Measurements from ENCODE around the gene WHRN.

WHRN gene

DNA sequence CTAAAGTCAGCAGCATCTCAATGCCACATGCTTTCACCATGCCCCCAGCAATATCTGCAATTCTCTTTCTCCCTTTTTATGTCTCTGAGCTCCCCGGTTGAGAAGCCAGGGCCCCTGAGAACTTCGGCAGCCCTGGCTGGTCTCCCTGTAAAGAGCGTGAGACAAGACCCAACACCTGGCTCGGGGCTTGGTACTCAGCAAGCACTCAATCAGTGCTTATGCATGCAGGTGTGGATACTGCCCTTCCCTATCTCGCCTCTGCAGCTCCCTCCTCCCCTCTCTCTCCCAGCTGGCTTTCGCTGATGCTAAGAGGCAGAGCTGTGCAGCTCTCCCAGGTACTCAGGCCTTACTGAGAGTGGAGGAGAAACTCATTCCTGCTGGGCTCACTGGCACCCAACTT, 75.8 kb downstream of the WHRN start:
- H3K4me1 ChIP-seq (ENCODE audit: control insufficient read depth, insufficient read depth, low read length) = no peaks in the 10 kb centered on the region
- H3K36me3 ChIP-seq (ENCODE audit: control insufficient read depth, insufficient read depth, low read length) = no peaks in the 10 kb centered on the region
- no peak overlapping the region for H3K4me3 ChIP-seq (ENCODE audit: low read length)
- no peak overlapping the region for H3K27ac ChIP-seq (ENCODE audit: low read depth, low read length)
- H3K9ac ChIP-seq (ENCODE audit: low read length) = no peak overlapping the region
- H3K27me3 ChIP-seq (ENCODE audit: control insufficient read depth, insufficient read depth, low read length) = no peaks in the 10 kb centered on the region

DNA sequence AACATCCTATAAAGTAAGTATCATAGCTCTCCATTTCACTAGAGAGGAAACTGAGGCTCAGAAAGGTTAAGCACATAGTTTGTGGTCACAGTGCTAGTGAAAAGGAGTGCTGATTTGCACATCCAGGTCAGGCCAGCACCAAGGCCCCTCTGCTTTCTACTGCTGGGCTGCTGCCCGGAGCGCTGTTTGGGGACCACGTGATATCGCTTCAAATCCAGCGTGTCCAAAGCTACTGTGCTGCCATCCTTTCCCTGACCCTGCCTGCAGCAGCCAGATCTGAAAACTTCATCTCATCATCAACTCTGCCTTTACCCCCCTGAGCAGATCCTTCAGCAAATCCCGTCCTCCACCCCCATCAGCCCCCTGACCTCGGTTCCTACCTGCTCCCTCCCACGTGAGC, 76.8 kb downstream of the WHRN start:
- H3K27ac ChIP-seq (ENCODE audit: low read depth, low read length) = no peak overlapping the region
- H3K27me3 ChIP-seq (ENCODE audit: control insufficient read depth, insufficient read depth, low read length) = no peaks in the 10 kb centered on the region
- peaks cover 4% of the 10 kb centered on the region for H3K36me3 ChIP-seq (ENCODE audit: control insufficient read depth, insufficient read depth, low read length)
- H3K9ac ChIP-seq (ENCODE audit: low read length) = no peak overlapping the region
- no peaks in the 10 kb centered on the region for H3K4me1 ChIP-seq (ENCODE audit: control insufficient read depth, insufficient read depth, low read length)
- no peak overlapping the region for H3K4me3 ChIP-seq (ENCODE audit: low read length)

DNA sequence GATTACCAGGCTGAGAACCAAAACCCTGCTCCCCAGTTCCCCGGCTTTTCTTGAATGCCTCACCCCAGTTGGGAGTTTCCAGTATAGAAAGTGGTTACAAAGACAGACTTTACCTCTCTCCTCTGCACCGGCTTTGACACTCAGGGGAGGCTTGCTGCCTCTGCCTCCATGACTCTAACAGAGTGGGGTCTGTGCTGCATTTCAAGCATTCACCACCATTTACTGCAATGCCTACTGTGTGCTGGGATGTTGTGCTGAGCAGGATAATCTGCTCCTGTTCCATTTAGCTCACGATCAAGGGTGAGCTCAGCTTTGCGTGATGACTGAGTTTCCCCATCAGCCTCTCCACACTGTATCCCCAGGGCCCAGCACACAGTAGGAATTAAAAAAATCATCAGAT, 77.6 kb downstream of the WHRN start:
- no peak overlapping the region for H3K4me3 ChIP-seq (ENCODE audit: low read length)
- no peak overlapping the region for H3K9ac ChIP-seq (ENCODE audit: low read length)
- H3K4me1 ChIP-seq (ENCODE audit: control insufficient read depth, insufficient read depth, low read length) = no peaks in the 10 kb centered on the region
- H3K27me3 ChIP-seq (ENCODE audit: control insufficient read depth, insufficient read depth, low read length) = no peaks in the 10 kb centered on the region
- H3K27ac ChIP-seq (ENCODE audit: low read depth, low read length) = no peak overlapping the region
- H3K36me3 ChIP-seq (ENCODE audit: control insufficient read depth, insufficient read depth, low read length) = peaks cover 4% of the 10 kb centered on the region

DNA sequence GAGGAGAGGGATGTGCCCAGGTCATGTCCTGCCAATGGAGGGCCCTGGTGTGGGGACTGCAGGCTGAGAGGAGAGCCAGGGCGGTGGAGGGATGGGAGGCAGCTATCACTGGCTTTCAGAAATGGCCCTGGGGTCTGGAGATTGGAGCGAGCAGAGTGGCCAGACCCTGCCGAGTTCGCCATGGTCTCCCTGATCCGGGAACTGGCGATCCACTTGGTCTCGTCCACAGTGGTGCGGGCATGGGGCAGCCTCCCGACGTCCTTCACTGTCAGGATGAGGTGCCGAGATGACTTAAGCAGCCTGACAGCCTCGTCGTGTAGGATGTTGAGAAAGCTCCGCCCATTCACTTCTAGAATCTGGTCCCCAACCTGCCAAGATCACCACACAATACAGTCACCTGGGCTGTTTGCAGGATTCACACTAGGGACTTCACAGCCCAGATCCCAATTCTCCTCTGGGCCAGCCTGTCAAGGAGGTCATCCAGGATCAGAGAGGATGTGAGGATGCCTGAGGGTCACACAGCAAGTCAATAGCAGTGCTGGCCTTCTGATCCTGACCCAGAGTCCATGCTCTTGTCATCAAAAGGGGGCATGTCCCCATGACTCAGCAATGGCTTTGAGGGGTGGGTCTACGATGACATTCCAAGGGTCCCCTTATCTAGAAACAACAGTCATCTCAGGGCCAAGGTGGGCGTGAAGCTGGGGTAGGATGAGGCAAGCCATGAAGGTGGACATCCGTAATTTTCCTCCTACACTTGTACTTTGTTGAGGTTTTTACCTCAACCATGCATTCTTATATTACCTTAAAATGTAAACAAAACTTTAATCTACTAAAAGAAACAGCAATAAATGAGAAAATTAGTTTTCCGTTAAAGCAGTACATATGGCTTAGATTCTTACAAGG, 79.0 kb downstream of the WHRN start:
- no peak overlapping the region for H3K4me3 ChIP-seq (ENCODE audit: low read length)
- H3K27ac ChIP-seq (ENCODE audit: low read depth, low read length) = no peak overlapping the region
- no peaks in the 10 kb centered on the region for H3K4me1 ChIP-seq (ENCODE audit: control insufficient read depth, insufficient read depth, low read length)
- no peaks in the 10 kb centered on the region for H3K27me3 ChIP-seq (ENCODE audit: control insufficient read depth, insufficient read depth, low read length)
- H3K36me3 ChIP-seq (ENCODE audit: control insufficient read depth, insufficient read depth, low read length) = peaks cover 4% of the 10 kb centered on the region
- H3K9ac ChIP-seq (ENCODE audit: low read length) = no peak overlapping the region

DNA sequence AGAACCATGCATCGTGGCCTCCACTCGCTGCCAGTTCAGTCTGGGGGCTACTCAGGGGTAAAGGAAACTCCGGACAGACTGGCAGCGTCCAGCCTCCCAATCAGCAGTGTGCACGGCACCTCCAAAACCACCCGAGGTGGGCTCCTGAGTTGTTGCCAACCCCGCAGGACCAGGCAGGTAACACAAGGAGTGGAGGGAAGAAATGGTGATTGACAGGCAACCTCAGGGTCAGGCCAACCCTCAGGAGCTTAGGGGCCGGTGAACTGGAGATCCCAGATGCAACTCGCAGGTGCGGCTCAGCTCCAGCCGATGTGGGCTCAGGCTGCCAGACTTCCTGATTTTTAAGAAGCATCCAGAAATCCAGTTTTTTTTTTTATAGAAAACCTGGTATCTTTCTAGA, 80.1 kb downstream of the WHRN start:
- Histone ChIP-seq H3K4me1 (ENCODE audit: control insufficient read depth, insufficient read depth, low read length) (no peaks in the 10 kb centered on the region), H3K27me3 (ENCODE audit: control insufficient read depth, insufficient read depth, low read length) (no peaks in the 10 kb centered on the region), H3K9ac (ENCODE audit: low read length) (no peak overlapping the region), H3K4me3 (ENCODE audit: low read length) (no peak overlapping the region), H3K27ac (ENCODE audit: low read depth, low read length) (no peak overlapping the region), H3K36me3 (ENCODE audit: control insufficient read depth, insufficient read depth, low read length) (peaks cover 4% of the 10 kb centered on the region)

DNA sequence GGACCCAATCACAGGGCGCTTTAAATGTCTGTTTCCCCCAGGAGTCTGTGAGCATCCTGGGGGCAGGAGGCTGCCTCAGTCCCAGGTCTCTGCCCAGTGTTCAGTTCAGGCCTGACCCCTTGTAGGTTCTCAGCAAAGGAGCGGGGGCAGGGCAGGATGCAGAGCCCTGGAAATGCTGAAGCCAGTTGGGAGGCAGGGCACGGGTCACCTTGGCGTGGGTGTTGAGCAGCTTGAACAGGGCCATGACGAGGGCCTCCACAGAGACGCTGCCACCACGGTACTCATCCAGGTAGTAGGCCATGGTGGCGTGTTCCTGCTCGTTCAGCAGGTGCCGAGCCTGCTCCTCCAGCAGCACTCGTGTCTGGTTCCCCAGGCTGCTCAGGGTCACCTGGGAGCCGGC, 81.1 kb downstream of the WHRN start:
- Histone ChIP-seq H3K4me1 (ENCODE audit: control insufficient read depth, insufficient read depth, low read length) (no peaks in the 10 kb centered on the region), H3K27ac (ENCODE audit: low read depth, low read length) (no peak overlapping the region), H3K36me3 (ENCODE audit: control insufficient read depth, insufficient read depth, low read length) (peaks cover 4% of the 10 kb centered on the region)

DNA sequence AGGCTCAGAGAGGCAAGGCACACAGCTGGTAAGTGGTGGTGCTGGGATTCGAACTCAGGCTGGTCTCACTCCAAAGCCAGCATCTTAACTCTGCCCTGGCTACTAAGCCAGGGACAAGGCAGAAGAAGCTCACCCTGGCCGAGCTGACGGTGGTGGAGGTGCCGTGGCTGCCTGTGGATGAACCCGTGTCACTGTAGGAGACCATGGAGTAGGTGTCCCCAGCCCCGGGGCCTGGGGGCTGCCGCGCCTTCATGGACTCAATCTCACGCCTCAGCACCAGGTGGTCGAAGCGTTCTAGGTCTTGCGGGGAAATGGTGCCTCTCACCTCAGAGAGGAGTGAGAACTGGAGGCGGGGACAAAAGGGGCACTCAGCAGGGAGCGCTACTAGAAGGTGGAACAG, 82.1 kb downstream of the WHRN start:
- Histone ChIP-seq H3K27me3 (ENCODE audit: control insufficient read depth, insufficient read depth, low read length) (no peaks in the 10 kb centered on the region), H3K4me3 (ENCODE audit: low read length) (no peak overlapping the region), H3K27ac (ENCODE audit: low read depth, low read length) (no peak overlapping the region), H3K9ac (ENCODE audit: low read length) (no peak overlapping the region), H3K36me3 (ENCODE audit: control insufficient read depth, insufficient read depth, low read length) (peaks cover 4% of the 10 kb centered on the region), H3K4me1 (ENCODE audit: control insufficient read depth, insufficient read depth, low read length) (no peaks in the 10 kb centered on the region)

More for the DNA sequence above, 81.1 kb downstream of the WHRN start:
- H3K4me3 ChIP-seq (ENCODE audit: low read length) = no peak overlapping the region
- no peaks in the 10 kb centered on the region for H3K27me3 ChIP-seq (ENCODE audit: control insufficient read depth, insufficient read depth, low read length)
- H3K9ac ChIP-seq (ENCODE audit: low read length) = no peak overlapping the region

DNA sequence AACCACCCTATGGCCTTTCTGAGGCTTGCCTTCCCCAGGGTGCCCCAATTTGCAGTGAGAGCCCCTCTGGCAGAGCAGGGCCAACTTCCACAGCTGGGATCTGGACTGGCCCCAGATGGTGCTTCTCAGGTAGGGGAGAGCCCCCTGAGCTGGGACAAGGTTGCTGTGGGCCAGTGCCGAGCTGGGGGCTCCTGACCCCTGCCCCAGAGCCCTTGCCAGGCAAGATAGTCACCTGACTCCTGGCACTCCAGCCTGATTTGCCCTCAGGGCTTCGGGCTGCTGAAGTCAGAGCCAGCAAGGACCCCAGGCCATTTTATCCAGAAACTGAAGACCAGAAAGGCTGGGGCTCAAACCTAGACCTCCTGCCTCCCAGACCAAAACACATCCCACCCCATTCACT, 84.1 kb downstream of the WHRN start:
- no peaks in the 10 kb centered on the region for H3K4me1 ChIP-seq (ENCODE audit: control insufficient read depth, insufficient read depth, low read length)
- no peak overlapping the region for H3K27ac ChIP-seq (ENCODE audit: low read depth, low read length)
- no peak overlapping the region for H3K4me3 ChIP-seq (ENCODE audit: low read length)
- peaks cover 4% of the 10 kb centered on the region for H3K36me3 ChIP-seq (ENCODE audit: control insufficient read depth, insufficient read depth, low read length)
- H3K9ac ChIP-seq (ENCODE audit: low read length) = no peak overlapping the region
- no peaks in the 10 kb centered on the region for H3K27me3 ChIP-seq (ENCODE audit: control insufficient read depth, insufficient read depth, low read length)

DNA sequence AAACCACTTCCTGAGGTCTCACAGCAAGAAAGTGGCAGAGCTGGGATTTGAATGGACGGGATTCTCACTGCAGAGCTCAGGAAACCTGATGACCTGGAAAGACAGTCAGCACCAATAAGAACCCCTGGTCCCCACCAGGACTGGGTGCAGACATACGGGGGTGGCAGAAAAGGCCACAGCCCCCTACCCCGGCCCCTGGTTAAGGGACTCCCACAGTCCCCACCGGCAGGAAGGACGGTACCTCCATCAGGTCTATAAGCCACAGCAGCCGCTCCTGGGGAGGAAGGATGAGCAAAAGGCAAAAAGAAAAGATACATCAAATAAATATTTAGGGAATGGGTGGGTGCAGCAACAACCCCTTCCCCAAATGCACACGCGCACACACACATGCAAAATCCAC, 85.5 kb downstream of the WHRN start:
- Histone ChIP-seq H3K4me3 (ENCODE audit: low read length) (no peak overlapping the region), H3K4me1 (ENCODE audit: control insufficient read depth, insufficient read depth, low read length) (no peaks in the 10 kb centered on the region), H3K27ac (ENCODE audit: low read depth, low read length) (no peak overlapping the region), H3K36me3 (ENCODE audit: control insufficient read depth, insufficient read depth, low read length) (peaks cover 4% of the 10 kb centered on the region), H3K9ac (ENCODE audit: low read length) (no peak overlapping the region), H3K27me3 (ENCODE audit: control insufficient read depth, insufficient read depth, low read length) (no peaks in the 10 kb centered on the region)

DNA sequence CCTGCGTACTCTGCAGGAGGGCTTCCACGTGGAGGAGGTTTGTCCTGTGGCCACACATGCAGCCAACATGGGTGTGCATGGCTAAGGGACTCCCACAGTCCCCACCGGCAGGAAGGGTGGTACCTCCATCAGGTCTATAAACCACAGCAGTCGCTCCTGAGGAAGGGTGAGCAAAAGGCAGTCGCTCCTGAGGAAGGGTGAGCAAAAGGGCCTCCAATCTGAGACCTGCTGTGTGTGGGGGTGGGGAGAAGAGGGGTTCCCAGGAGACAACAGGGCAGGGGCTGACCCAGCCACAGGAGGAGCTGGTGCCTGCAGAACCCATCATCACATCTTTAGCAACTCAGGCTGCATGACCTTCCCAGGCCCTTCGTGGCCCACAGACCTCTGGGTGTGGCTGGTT, 87.2 kb downstream of the WHRN start:
- Histone ChIP-seq H3K36me3 (ENCODE audit: control insufficient read depth, insufficient read depth, low read length) (no peaks in the 10 kb centered on the region), H3K4me3 (ENCODE audit: low read length) (no peak overlapping the region), H3K27me3 (ENCODE audit: control insufficient read depth, insufficient read depth, low read length) (no peaks in the 10 kb centered on the region), H3K4me1 (ENCODE audit: control insufficient read depth, insufficient read depth, low read length) (peaks cover 10% of the 10 kb centered on the region), H3K9ac (ENCODE audit: low read length) (no peak overlapping the region), H3K27ac (ENCODE audit: low read depth, low read length) (no peak overlapping the region)

DNA sequence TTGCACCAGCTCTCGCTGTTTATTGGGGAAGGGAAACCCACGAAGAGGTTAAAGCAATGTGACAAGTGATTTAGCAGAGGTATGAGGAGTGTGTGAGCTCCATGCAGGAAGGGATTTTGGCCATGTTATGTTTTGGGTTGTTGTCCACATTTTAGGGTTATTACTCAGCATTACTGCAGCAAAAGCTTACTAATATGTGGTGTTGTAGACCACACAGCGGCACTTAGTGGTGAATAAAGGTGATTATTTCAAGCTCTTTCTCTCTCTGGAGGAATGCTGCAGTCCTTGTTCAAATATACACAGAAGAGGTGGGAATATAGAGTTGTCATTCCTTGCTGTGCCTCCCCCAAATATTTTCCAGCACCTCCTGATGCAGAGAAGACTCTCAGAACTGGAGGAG, 87.8 kb downstream of the WHRN start:
- no peak overlapping the region for H3K27ac ChIP-seq (ENCODE audit: low read depth, low read length)
- H3K27me3 ChIP-seq (ENCODE audit: control insufficient read depth, insufficient read depth, low read length) = no peaks in the 10 kb centered on the region
- H3K9ac ChIP-seq (ENCODE audit: low read length) = no peak overlapping the region
- peaks cover 10% of the 10 kb centered on the region for H3K4me1 ChIP-seq (ENCODE audit: control insufficient read depth, insufficient read depth, low read length)
- no peaks in the 10 kb centered on the region for H3K36me3 ChIP-seq (ENCODE audit: control insufficient read depth, insufficient read depth, low read length)
- no peak overlapping the region for H3K4me3 ChIP-seq (ENCODE audit: low read length)

DNA sequence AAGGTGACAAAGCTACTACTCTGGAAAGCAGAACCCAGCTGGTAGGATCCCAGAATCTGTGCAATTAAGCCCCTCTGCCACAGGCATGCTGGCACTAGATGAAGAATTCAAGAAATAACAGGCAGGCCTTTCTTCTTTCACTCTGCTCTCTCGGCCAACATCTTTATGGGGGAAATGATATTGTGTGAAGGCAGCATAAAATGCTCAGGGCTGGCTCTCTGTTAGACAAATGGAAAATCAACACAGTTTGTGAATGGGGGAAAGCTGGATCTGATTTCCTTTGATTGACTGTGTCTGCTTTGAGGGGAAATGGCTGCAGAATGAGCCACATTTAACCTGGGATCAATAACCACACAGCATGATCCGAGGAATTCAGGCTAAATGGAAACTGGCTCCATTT, 88.4 kb downstream of the WHRN start:
- no peak overlapping the region for H3K27ac ChIP-seq (ENCODE audit: low read depth, low read length)
- no peaks in the 10 kb centered on the region for H3K36me3 ChIP-seq (ENCODE audit: control insufficient read depth, insufficient read depth, low read length)
- H3K4me3 ChIP-seq (ENCODE audit: low read length) = no peak overlapping the region
- no peak overlapping the region for H3K9ac ChIP-seq (ENCODE audit: low read length)
- H3K4me1 ChIP-seq (ENCODE audit: control insufficient read depth, insufficient read depth, low read length) = peaks cover 10% of the 10 kb centered on the region
- H3K27me3 ChIP-seq (ENCODE audit: control insufficient read depth, insufficient read depth, low read length) = no peaks in the 10 kb centered on the region

DNA sequence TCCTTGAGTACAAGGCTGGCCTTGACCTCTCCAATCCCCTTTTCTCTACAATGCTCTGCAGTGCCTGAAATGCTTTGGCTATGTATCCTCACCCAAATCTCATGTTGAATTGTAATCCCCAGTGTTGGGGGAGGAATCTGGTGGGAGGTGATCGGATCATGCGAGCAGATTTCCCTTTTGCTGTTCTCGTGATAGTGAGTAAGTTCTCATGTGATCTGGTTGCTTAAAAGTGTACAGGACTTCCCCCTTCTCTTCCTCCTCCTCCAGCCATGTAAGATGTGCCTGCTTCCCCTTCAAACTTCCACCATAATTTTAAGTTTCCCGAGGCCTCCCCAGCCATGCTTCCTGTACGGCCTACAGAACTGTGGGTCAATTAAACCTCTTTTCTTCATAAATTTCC, 89.0 kb downstream of the WHRN start:
- H3K4me1 ChIP-seq (ENCODE audit: control insufficient read depth, insufficient read depth, low read length) = peaks cover 10% of the 10 kb centered on the region
- no peaks in the 10 kb centered on the region for H3K27me3 ChIP-seq (ENCODE audit: control insufficient read depth, insufficient read depth, low read length)
- H3K27ac ChIP-seq (ENCODE audit: low read depth, low read length) = no peak overlapping the region
- no peak overlapping the region for H3K4me3 ChIP-seq (ENCODE audit: low read length)
- no peak overlapping the region for H3K9ac ChIP-seq (ENCODE audit: low read length)
- H3K36me3 ChIP-seq (ENCODE audit: control insufficient read depth, insufficient read depth, low read length) = no peaks in the 10 kb centered on the region
